Glomerular visceral epithelial cell (primary cell): ENCODE data around the gene LIN9.
"Not testable (repeated sequence)": the region's sequence is repeated elsewhere in the genome, so short reads cannot be mapped to it uniquely, and the experiment has no call there.

Experiments
- DNase-seq: peaks from one replicate; pipeline ENCODE4 v3.0.0-alpha.2; 2016; ENCODE audit errors: extremely low spot score

Gene LIN9, protein sequence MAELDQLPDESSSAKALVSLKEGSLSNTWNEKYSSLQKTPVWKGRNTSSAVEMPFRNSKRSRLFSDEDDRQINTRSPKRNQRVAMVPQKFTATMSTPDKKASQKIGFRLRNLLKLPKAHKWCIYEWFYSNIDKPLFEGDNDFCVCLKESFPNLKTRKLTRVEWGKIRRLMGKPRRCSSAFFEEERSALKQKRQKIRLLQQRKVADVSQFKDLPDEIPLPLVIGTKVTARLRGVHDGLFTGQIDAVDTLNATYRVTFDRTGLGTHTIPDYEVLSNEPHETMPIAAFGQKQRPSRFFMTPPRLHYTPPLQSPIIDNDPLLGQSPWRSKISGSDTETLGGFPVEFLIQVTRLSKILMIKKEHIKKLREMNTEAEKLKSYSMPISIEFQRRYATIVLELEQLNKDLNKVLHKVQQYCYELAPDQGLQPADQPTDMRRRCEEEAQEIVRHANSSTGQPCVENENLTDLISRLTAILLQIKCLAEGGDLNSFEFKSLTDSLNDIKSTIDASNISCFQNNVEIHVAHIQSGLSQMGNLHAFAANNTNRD

GRCh38 chr1:226308723-226309397 lies at the start of gene LIN9:
Gene LIN9, minus strand, starts transcription at chr1:226309164. Its CDS starts 25 bp downstream, at chr1:226309139.
- peak; percentile 92 for DNase-seq

GRCh38 chr1:226357416-226357815 lies 48.5 kb upstream of the LIN9 start:
- no peak for DNase-seq

- no peak for DNase-seq
These were observed 46.9 kb upstream of the LIN9 start for GRCh38 chr1:226355669-226356551.

DNA sequence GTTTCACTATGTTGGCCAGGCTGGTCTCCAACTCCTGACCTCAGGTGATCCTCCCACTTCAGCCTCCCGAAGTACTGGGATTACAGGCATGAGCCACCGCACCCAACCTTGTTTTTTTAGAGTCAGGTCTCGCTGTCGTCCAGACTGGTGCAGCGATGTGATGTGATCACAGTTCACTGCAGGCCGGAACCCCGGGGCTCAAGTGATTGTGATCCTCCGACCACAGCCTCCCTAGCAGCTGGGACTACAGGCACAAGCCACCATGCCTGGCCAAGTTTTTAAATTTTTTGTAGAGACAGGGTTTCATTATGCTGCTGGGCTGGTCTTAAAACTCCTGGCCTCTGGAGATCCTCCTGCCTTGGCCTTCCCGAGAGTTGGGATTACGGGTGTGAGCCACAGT lies 46.1 kb upstream of the LIN9 start:
- no peak for DNase-seq

DNA sequence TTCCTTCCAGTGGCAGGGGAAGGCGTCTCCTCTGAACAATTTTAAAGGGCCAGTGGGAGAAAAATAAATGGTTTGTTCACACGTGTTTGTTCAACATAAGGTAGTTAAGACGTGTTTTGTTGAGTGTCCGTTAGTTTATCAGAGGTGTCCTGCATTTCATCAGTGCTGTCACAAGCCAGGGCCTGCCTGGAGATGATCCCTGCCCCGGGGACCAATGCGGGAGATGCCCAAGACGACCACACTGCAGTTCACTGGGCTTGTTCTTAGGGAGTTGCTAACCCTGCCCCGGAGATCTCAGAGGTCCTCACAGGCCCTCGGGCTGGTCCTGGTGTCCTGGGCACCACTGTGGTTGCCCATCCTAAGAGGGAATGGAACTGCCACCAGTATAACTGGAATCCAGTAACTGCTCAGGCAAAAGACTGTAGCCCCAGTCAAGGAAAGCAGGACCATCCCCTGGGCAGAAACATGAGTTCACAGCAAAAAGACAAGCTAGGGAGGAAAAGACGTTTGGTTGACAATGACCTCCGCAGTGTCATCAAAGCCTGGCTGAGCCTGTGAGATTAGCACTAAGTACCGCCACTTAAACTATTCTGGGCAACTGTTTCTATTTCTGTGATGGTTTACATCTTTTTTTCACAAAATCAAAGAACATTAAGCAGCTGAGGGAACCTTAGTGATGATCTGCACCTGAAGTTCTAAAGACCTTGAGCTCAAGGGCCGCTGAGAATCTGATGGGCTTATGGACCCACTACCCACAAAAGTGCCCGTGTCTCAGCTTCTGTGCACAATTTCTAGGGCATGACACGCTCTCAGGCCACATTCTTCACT lies 44.9 kb upstream of the LIN9 start:
- no peak for DNase-seq

DNA sequence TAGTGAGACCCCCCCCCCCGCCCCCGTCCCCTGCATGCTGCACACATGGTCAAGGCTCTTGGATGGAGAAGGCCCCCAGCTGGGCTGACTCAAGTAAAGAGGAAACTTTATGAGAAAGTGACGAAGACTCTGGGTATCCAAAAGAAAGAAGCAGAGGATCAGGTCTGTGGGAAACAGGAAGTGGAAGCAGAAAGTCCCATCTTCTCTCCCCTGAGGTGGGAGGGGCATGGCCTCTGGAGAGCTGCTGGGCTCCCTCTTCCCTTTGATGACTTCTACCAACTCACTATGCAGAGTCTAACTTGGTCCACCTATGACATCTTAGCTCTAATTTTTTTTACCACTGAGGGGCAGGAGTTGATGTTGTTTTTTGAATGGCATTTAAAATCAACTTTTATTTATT lies 42.7 kb upstream of the LIN9 start:
- no peak for DNase-seq

GRCh38 chr1:226350519-226350865 lies 41.5 kb upstream of the LIN9 start:
- DNase-seq = no peak

- no peak for DNase-seq
These were observed 41.0 kb upstream of the LIN9 start for GRCh38 chr1:226349801-226350518.

DNA sequence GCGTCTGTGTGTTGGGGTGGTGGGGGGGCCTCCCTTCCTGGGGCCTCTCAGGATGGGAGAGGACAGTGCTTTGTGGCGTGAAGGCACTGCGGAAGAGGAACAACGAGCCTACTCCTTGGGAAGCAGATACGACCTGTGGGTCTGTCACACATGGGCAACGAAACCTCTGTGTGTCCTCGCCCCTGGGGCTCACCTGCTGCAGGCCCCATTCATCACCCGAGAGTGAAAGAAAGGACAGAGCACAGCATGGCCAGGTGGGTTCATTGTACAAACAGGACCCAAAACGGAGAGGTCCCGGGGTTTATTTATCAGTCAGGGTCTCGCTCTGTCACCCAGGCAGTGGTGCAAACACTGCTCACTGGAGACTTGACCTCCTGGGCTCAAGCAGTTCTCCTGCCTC lies 40.1 kb upstream of the LIN9 start:
- DNase-seq = no peak

DNA sequence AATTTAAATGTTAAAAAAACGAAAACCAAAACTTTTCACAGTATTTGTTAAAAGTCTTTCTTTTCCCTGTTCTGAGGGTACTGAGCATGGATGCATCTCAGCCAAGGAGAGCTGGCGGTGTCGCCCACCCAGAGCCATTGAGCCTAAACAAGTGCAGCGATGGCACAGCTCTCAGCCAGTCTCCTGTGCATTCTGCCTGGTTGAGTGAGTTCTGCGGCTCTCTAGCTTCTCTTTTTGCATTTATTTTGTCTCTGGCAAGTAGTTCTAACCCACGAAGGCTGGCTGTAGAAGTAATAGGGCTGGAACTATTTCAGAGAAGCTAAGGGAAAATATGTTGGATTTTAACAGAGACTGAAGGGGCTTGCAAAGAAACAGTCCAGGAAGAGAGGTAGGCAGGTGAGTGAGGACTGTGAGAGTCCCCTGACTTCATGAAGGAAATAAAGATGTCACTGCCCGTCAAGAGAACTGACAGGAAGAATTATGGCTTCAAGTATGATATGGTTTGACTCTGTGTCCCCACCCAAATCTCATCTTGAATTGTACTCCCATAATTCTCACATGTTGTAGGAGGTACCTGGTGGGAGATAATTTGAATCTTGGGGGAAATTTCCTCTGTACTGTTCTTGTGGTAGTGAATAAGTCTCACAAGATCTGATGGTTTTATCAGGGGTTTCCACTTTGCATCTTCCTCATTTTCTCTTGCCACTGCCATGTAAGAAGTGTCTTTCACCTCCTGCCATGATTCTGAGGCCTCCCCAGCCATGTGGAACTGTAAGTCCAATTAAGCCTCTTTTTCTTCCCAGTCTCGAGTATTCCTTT lies 35.7 kb upstream of the LIN9 start:
- no peak for DNase-seq

- DNase-seq = no peak
These were observed 33.7 kb upstream of the LIN9 start for GRCh38 chr1:226342656-226343055.

DNA sequence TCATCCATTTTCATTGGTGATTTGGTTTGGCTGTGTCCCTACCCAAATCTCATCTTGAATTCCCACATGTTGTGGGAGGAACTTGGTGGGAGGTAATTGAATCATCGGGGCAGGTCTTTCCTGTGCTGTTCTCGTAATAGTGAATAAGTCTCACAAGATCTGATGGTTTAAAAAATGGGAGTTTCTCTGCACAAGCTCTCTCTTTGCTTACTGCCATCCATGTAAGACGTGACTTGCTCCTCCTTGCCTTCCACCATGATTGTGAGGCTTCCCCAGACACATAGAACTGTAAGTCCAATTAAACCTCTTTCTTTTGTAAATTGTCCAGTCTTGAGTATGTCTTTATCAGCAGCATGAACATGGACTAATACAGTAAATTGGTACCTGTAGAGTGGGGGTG lies 31.1 kb upstream of the LIN9 start:
- DNase-seq = not testable (repeated sequence)

DNA sequence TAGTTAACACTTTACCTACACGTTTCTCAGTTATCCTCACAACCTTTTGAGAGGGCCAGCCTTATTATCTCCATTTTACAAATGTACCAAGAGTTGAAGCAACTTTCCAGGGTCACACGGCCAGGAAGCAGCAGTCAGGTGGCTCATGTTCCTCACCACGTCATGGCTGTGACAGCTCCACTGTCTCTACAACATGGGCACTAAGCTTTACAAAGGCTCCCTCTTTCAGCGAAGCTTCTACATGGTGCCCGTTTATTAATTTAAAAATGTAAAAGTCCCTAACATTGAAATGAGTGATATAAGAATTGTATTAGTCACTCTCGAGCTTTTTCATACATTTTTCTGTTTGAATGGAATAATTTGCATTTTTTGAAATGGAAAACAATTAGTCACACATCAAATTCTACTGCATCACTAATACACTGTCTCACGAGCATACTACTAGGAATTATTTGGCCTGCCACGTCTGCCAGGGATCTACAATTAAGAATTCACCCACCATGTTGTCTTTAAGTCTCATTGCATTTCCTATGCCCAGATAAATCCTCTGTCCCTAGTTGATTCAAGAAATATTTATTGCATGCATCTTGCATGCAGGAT lies 28.4 kb upstream of the LIN9 start:
- no peak for DNase-seq

DNA sequence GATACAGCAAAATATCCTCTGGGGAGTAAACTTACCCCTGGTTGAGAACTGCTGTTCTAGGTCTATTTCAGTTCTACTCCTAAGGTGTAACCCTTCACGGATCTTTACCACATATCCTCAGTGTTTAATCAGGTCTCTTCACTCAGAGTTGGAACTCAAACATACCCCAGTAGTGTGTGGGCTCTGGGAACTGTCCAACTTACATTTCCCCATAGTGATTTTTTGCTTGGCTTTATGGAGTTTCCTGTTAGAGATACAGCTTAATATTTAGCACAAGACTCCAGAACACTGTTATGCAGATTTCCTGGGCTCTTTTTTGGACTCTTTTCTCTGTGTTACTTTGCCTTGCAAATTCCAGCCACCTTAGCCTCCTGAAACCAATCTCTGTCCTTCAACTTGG lies 26.7 kb upstream of the LIN9 start:
- no peak for DNase-seq

DNA sequence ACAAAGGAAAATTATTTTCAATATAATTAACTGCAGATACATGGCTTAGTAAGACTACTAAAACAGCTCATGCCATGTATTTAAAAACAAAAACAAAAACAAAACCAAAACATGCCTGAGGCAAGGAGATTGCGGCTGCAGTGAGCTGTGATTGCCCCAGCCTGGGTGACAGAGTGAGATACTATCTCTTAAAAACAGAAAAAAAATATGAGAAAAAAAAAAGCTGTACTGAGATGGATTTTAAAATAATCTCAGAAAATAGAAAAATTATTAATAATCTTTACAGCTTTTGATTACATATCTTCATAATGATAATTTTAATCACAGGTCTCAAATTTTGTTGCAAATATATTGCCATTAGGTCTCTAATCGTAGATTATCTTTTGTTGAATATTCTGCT lies 24.0 kb upstream of the LIN9 start:
- DNase-seq = no peak

DNA sequence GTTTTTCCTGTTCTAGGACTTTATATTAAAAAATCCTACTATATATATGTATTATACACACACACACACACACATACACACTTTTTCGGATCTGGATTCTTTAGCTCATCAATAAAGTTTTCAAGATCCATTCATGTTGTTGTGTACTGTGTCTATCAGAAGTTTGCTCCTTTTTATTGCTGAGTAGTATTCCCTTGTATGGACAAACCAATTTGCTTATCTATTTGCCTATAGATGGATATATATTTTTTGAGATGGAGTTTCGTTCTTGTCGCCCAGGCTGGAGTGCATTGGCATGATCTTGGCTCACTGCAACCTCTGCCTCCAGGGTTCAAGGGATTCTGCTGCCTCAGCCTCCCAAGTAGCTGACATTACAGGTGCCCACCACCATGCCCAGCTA lies 20.3 kb upstream of the LIN9 start:
- no peak for DNase-seq

GRCh38 chr1:226327761-226328162 lies 18.8 kb upstream of the LIN9 start:
- DNase-seq = no peak

GRCh38 chr1:226325178-226325577 lies 16.2 kb upstream of the LIN9 start:
- peak; percentile 54 for DNase-seq

DNA sequence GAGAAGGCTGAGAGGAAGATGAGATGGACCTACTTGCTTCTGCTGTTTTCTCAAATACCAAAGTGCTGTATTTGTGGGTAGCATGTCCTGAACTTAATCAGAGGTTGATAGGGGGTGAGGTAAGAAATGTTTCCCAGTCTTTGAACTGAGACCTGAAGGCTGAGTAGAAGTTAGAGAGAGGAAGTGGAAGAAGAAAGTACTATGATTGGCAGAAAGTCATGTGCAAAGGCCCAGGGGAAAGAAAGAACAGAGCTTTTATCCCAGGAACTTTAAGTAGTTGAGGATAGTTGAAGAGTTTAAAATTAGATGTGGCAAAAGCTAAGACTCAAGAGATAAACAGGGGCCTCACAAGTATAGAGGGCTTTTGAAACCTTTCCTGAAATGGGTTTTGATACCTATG lies 15.5 kb upstream of the LIN9 start:
- no peak for DNase-seq
